Mammary epithelial cell (primary cell): Measurements from ENCODE around the gene OPRM1.

Source experiments
- CTCF ChIP-seq, 2 donors: IDR thresholded peaks in 1 of 2; conservative IDR thresholded peaks in 1 of 2; 2 replicates each; pipeline ENCODE4 v1.5.1; 2011 to 2012; ENCODE audit warnings: inconsistent platforms in 2 of 2, low read length in 2 of 2, mild to moderate bottlenecking in 2 of 2, control low read depth in 1 of 2, low read depth in 1 of 2; ENCODE audit not compliant: insufficient read depth in 1 of 2; ENCODE audit errors: extremely low read depth in 1 of 2
- EZH2 ChIP-seq: IDR thresholded peaks from 2 replicates; pipeline ENCODE4 v1.6.1; 2012; ENCODE audit warnings: low read length, inconsistent platforms, borderline replicate concordance

GRCh38 chr6:154213782-154214181 is 174.7 kb downstream of the OPRM1 start:
- no peak for TF ChIP-seq EZH2
- TF ChIP-seq CTCF (conservative IDR thresholded peaks at IDR 0.05 in 1 of 2, IDR thresholded peaks at IDR 0.05 in 1 of 2; ENCODE audit: extremely low read depth in 1 of 2, insufficient read depth in 1 of 2, low read depth in 1 of 2, low read length in 2 of 2) = no peak
